ENCODE results near the gene ARL3.

ARL3 gene

DNA sequence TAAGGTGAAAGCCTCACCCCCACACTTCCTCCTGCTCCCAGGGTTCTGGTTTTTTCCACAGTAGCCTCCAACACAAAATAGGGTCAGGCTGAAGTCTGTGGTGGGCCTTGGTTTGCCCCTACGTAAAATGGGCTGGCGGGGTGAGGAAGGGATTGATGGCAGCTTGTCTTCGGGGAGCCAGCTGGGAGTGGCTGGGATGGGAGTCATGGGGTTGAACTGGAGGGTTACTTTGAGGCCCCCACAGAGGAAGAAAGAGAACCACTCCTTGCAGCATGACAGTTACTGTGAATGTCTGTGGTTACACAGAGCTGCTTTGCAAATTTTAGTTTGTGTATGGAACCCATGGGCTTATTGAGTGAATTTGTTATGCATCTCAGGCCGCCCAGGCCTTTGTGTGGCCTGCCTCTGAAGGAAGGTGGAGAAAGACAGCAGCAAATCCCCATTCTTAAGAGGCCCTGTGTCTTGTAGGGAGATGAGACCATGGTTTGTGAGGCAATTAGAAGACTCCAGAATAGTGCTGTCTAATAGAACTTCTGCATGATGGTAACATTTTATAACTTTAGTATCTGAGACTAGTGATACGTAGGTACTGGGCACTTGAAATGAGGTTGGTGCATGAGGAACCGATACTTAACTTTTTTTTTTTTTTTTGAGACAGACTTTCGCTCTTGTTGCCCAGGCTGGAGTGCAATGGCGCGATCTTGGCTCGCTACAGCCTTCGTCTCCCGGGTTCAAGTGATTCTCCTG, 61.9 kb downstream of the ARL3 start:
- no peak overlapping the region for H3K27ac ChIP-seq (ENCODE audit: low read length)
- peaks cover 25% of the 10 kb centered on the region for H3K4me1 ChIP-seq (ENCODE audit: insufficient read depth, low read length)
- H3K27me3 ChIP-seq (ENCODE audit: insufficient read depth, low read length), result no peaks in the 10 kb centered on the region
- peaks cover 20% of the 10 kb centered on the region for H3K36me3 ChIP-seq (ENCODE audit: insufficient read depth, low read depth, low read length)
- no peaks in the 10 kb centered on the region for H3K9me3 ChIP-seq (ENCODE audit: insufficient read depth, low read depth, low read length)
- H3K4me3 ChIP-seq (ENCODE audit: low read length), result no peak overlapping the region
- H3K9ac ChIP-seq (ENCODE audit: low read depth, low read length), result no peak overlapping the region

DNA sequence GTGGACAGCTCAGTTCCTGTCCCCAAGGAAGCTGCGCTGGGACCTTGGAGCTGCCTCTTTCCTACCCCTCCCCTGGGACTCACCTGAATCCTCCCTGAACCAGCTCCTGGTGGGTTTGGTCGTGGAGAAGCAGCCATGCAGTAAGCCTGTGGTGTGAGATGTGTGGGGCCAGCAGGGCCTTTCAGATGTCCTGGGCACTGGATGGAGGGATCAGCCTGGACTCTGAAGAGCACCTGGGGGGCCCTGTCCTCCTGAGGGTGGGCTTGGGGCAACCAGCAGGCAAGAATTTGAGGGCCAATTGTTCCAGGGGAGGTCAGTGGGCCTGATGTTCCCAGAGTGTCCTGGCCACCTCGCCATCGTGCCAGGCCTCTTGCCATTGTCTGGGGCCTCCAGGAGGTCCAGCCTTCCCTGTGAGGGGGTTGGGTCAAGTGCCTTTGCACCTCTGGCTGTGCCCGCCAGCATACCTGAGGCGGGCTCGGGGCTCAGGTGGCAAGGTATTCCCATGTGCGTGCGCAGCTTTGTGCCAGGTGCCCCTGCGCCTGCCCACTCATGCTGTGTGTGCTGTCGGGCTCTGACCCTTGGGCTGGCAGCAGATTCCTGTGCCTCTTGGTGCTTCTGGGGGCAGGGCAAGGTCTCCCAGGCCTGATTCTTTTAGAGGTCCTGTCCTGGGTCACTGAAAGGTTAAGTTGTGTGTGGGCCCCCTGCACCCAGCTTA, 62.6 kb downstream of the ARL3 start:
- peak overlapping the region; percentile 12 for H3K27ac ChIP-seq (ENCODE audit: low read length)
- peaks cover 18% of the 10 kb centered on the region for H3K36me3 ChIP-seq (ENCODE audit: insufficient read depth, low read depth, low read length)
- peaks cover 32% of the 10 kb centered on the region for H3K4me1 ChIP-seq (ENCODE audit: insufficient read depth, low read length)
- H3K9ac ChIP-seq (ENCODE audit: low read depth, low read length), result no peak overlapping the region
- H3K4me3 ChIP-seq (ENCODE audit: low read length), result no peak overlapping the region
- H3K9me3 ChIP-seq (ENCODE audit: insufficient read depth, low read depth, low read length), result no peaks in the 10 kb centered on the region
- H3K27me3 ChIP-seq (ENCODE audit: insufficient read depth, low read length), result no peaks in the 10 kb centered on the region

GRCh38 chr10:102650655-102651454, 63.3 kb downstream of the ARL3 start:
- no peaks in the 10 kb centered on the region for H3K27me3 ChIP-seq (ENCODE audit: insufficient read depth, low read length)
- H3K36me3 ChIP-seq (ENCODE audit: insufficient read depth, low read depth, low read length), result peaks cover 13% of the 10 kb centered on the region
- H3K27ac ChIP-seq (ENCODE audit: low read length), result peak overlapping the region; percentile 12
- H3K4me1 ChIP-seq (ENCODE audit: insufficient read depth, low read length), result peaks cover 36% of the 10 kb centered on the region
- no peaks in the 10 kb centered on the region for H3K9me3 ChIP-seq (ENCODE audit: insufficient read depth, low read depth, low read length)
- H3K4me3 ChIP-seq (ENCODE audit: low read length), result no peak overlapping the region
- 0 out of 2 replicates have a peak overlapping the region, but pooled peaks have one; percentile 27 for H3K9ac ChIP-seq (ENCODE audit: low read depth, low read length)

GRCh38 chr10:102649797-102650654, 64.2 kb downstream of the ARL3 start:
- H3K27ac ChIP-seq (ENCODE audit: low read length), result peak overlapping the region; percentile 82
- peak overlapping the region; percentile 65; the same call in 1 of the 2 replicates for H3K9ac ChIP-seq (ENCODE audit: low read depth, low read length)
- H3K36me3 ChIP-seq (ENCODE audit: insufficient read depth, low read depth, low read length), result peaks cover 4% of the 10 kb centered on the region
- peaks cover 36% of the 10 kb centered on the region for H3K4me1 ChIP-seq (ENCODE audit: insufficient read depth, low read length)
- H3K4me3 ChIP-seq (ENCODE audit: low read length), result peak overlapping the region; percentile 49; the same call in 1 of the 2 replicates
- H3K9me3 ChIP-seq (ENCODE audit: insufficient read depth, low read depth, low read length), result no peaks in the 10 kb centered on the region
- H3K27me3 ChIP-seq (ENCODE audit: insufficient read depth, low read length), result no peaks in the 10 kb centered on the region

DNA sequence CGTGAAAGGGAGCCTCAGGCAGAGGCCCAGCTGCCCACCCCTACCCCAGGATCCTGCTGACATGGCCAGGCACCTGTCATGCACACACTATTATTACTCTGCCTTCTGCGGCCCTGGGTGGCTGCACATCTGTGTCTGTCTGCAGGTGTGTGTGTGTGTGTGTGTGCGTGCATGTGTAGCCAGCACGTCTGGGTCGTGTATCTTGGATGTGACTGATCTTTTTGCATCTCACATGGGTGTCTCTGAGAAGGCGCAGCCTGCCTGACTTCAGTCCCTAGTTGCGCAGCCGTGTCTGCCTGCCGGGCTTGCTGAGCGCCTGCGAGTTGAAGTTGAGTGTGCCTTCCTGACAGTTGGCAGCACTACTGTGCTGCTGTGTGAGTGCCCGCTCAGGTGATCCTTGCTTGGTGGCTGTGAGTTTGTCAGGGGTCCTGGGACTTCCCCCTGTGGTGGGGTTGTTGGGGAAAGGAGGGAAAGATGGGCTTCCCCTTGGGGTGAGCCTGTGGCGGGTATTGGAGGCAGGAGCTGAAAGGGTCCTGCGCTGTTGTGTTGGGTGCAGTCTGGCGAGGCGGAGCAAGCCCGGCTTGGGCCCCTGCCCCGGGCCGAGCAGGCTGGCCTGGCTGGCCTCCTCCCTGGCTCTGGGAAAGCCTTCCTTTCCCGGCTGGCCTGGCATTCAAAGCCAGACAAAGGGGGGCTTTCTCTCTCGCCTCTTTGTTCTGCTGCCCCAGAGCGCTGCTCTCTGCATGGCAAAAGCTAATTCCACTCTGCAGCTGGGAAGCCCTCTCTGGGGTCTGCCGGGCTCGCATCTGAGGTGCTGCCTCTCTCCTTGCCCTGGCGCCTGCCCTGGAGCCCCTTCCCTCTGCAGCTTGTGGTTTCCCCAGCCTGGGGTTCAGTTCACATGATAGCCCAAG, 65.1 kb downstream of the ARL3 start:
- Histone ChIP-seq H3K9ac (ENCODE audit: low read depth, low read length) (peak overlapping the region; percentile 65; the same call in 1 of the 2 replicates), H3K27me3 (ENCODE audit: insufficient read depth, low read length) (no peaks in the 10 kb centered on the region; the same call in 1 of the 2 replicates), H3K4me3 (ENCODE audit: low read length) (peak overlapping the region; percentile 49; the same call in 1 of the 2 replicates), H3K4me1 (ENCODE audit: insufficient read depth, low read length) (peaks cover 36% of the 10 kb centered on the region), H3K36me3 (ENCODE audit: insufficient read depth, low read depth, low read length) (no peaks in the 10 kb centered on the region), H3K27ac (ENCODE audit: low read length) (peak overlapping the region; percentile 82), H3K9me3 (ENCODE audit: insufficient read depth, low read depth, low read length) (no peaks in the 10 kb centered on the region)

DNA sequence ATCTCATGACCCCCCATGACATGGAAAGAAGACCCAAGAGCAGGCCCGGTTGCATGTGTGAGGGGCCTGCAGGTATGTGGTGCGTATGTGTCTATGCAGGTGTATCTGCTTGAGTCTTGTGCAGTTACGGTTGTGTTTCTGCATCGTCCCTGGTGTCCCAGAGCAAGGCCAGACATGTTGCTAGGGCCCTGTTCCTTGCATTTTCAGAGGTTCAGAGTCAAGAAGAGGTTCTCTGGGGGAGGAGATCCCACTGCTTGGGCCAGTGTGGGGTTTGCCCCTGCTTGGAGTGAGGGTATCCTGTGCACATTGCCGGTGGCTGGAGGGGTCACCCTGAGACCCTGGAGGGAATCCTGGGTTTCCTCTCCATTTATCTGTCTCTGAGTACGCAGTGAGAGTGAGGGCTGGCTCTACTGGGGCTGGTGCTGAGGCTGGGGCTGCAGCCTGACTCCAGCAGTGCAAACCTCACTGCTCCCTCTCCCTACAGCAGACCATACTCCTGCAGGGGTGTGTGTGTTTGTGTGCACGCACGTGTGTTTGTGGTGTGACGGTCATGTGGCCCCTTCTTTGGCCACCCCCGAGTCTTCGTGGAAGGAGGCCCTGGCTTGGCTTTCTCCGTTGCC, 65.8 kb downstream of the ARL3 start:
- Histone ChIP-seq H3K9me3 (ENCODE audit: insufficient read depth, low read depth, low read length) (no peaks in the 10 kb centered on the region), H3K4me3 (ENCODE audit: low read length) (peak overlapping the region; percentile 49; the same call in 1 of the 2 replicates), H3K27ac (ENCODE audit: low read length) (no peak overlapping the region), H3K9ac (ENCODE audit: low read depth, low read length) (peak overlapping the region; percentile 65; the same call in 1 of the 2 replicates), H3K4me1 (ENCODE audit: insufficient read depth, low read length) (peaks cover 36% of the 10 kb centered on the region), H3K36me3 (ENCODE audit: insufficient read depth, low read depth, low read length) (no peaks in the 10 kb centered on the region), H3K27me3 (ENCODE audit: insufficient read depth, low read length) (no peaks in the 10 kb centered on the region; the same call in 1 of the 2 replicates)

DNA sequence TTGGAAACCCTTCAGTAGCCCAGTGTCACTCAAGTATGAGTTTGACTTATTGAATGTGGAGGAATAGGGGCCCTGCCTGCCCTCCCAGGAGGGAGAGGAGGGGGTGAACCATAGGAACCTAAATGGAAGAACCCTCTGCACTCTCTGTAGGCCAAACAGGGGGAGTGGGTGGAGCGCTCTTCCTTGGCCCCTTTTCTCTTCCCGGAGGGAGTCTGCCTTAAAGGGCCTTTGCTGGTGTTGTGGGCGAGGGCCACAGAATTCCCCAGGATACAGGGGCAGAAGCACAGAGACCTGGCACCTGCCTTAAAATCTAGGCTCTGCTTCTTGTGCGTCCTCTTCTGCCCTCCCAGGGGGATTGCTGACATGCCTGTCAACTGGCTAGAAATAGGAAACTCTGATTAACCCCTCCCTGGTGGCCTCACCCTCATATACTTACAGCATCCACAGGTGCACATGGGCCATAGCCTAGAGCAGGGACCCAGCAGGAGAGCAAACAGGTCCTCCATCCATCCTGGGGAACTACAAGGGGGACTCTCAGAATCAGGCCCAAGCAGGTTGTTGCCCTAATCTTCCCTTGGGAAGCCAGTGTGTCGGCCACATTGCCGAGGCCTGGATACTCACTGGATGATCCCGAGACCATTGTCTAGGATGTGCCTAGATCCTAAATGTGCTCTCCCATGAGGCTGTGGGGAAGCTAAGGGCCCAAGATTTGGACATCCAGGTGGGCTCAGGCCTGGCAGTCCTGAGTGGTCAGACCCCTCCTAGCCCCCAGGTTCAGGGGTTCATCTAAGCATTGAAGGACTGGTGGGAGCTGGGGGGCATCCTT, 66.5 kb downstream of the ARL3 start:
- Histone ChIP-seq H3K4me1 (ENCODE audit: insufficient read depth, low read length) (peaks cover 36% of the 10 kb centered on the region), H3K36me3 (ENCODE audit: insufficient read depth, low read depth, low read length) (no peaks in the 10 kb centered on the region), H3K27ac (ENCODE audit: low read length) (no peak overlapping the region), H3K9ac (ENCODE audit: low read depth, low read length) (no peak overlapping the region), H3K27me3 (ENCODE audit: insufficient read depth, low read length) (no peaks in the 10 kb centered on the region; the same call in 1 of the 2 replicates), H3K4me3 (ENCODE audit: low read length) (peak overlapping the region; percentile 80), H3K9me3 (ENCODE audit: insufficient read depth, low read depth, low read length) (no peaks in the 10 kb centered on the region)

DNA sequence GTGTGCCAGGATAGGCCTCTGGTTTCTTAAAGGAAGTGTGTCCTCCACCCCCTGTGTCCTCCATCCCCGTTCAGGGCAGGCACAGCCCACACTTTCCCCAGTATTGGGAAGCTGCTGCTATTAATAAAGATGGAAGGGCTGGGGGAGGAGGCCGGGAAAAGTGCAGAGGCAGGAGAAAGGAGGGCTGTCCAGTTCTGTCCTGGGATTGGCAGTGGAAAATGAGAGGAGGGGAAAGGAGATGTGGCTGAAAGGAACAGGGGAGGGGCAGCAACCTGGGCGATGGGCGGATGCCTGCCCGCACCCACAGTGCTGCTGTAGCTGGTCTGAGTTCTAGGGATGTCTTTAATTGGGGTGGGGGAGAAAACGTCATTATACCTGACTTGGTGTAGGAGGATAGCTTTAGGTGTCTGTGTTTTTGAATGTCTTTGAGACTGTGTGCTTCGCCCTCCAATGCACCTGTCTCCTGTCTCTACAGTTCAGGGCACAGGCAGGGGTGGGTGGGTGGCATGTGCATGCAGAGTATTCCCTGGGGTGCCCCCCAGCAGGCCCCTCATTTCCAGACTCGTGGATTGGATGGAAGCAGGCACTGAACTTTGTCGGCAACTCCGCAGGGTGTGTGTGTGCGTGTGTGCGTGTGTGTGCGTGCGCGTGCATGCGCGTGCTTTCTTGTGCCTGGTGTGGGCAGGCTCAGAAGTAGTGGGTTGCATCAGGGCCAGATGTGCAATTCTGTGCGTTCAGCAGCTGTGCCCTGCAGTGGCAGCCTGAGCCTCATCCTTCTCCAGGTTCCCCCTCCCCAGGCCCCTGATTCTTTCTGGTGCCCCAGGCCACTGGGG, 67.4 kb downstream of the ARL3 start:
- no peak overlapping the region for H3K27ac ChIP-seq (ENCODE audit: low read length)
- peak overlapping the region; percentile 80 for H3K4me3 ChIP-seq (ENCODE audit: low read length)
- no peaks in the 10 kb centered on the region for H3K9me3 ChIP-seq (ENCODE audit: insufficient read depth, low read depth, low read length)
- H3K9ac ChIP-seq (ENCODE audit: low read depth, low read length), result peak overlapping the region; percentile 79; the same call in 1 of the 2 replicates
- H3K27me3 ChIP-seq (ENCODE audit: insufficient read depth, low read length), result no peaks in the 10 kb centered on the region; the same call in 1 of the 2 replicates
- peaks cover 36% of the 10 kb centered on the region for H3K4me1 ChIP-seq (ENCODE audit: insufficient read depth, low read length)
- H3K36me3 ChIP-seq (ENCODE audit: insufficient read depth, low read depth, low read length), result no peaks in the 10 kb centered on the region
